ENCODE measurements around the gene MTMR12. TPM values are rescaled to one million over a fixed set of nuclear protein-coding genes. Genes with fewer than 3 reads are reported as not detected.

The MTMR12 gene
- total RNA-seq, 1 experiment from 2014 or later = 44.5 TPM

GRCh38 chr5:32259033-32259432, 53.7 kb downstream of the MTMR12 start:
- Histone ChIP-seq H4K20me1 (ENCODE audit: insufficient read depth) (no peaks in the 10 kb centered on the region), H3K36me3 (ENCODE audit: low read depth) (peaks cover 5% of the 10 kb centered on the region; the same call in 1 of the 2 replicates), H3F3A (ENCODE audit: insufficient read depth, low read depth) (no peaks in the 10 kb centered on the region), H3K9me3 (ENCODE audit: insufficient read depth, low read depth) (no peaks in the 10 kb centered on the region), H3K4me1 (replicated peaks; ENCODE audit: insufficient read depth) (no peaks in the 10 kb centered on the region), H3K4me2 (no peak overlapping the region), H3K4me3 (no peak overlapping the region), H3K27me3 (ENCODE audit: insufficient read depth, low read depth) (no peaks in the 10 kb centered on the region), H3K9me2 (ENCODE audit: insufficient read depth) (no peaks in the 10 kb centered on the region), H3K79me2 (ENCODE audit: low read depth) (no peaks in the 10 kb centered on the region), H2AFZ (no peak overlapping the region), H3K27ac (no peak overlapping the region)
- TF ChIP-seq EZH2 (IDR thresholded peaks at IDR 0.05; ENCODE audit: low read depth) = no peak
- BruUV-seq (replicated peaks) = no TSS peak
- ChIA-PET CTCF (interaction anchor here (0.5 to 0.6 kb wide), 2 partner anchors 34 to 332 kb away, joined by 3 to 4 read pairs; no protein-coding TSS in a partner anchor), POLR2A (ENCODE audit: unreplicated experiment) (interaction anchor here (0.5 kb wide), 1 partner anchor 234 kb away, joined by 3 read pairs; no protein-coding TSS in a partner anchor)
- intact Hi-C loops (cut with micrococcal nuclease; ENCODE audit: unreplicated experiment) = no loop called here
- no peak for DNase-seq

DNA sequence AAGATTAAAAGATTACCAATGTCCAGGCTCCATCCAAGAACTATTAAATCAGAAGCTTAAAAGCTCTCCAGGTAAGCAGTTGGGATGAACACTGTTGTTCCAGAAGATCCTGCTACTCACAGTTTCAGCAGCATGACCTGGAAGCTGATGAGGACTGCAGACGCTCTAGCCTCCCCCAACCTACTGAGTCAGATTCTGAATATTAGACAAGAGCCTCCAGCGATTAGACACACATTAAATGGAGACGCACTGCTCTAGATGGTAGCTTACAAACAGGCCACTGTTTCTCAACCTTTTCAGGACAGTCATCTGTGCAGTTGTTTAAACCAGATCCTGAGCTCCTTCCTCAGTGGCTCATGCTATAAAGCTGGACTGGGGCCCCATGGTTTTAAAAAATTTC, 54.3 kb downstream of the MTMR12 start:
- H3K27me3 ChIP-seq (ENCODE audit: insufficient read depth, low read depth) = no peaks in the 10 kb centered on the region
- no peak overlapping the region for H3K4me2 ChIP-seq
- no peak overlapping the region for H3K27ac ChIP-seq
- no peaks in the 10 kb centered on the region for H3K9me2 ChIP-seq (ENCODE audit: insufficient read depth)
- H3K79me2 ChIP-seq (ENCODE audit: low read depth) = no peaks in the 10 kb centered on the region
- no TSS peak for BruUV-seq (replicated peaks)
- no peak for DNase-seq
- intact Hi-C loops (cut with micrococcal nuclease; ENCODE audit: unreplicated experiment) = no loop called here
- TF ChIP-seq CTCF (conservative IDR thresholded peaks at IDR 0.05) = no peak
- no peak for TF ChIP-seq EZH2 (IDR thresholded peaks at IDR 0.05; ENCODE audit: low read depth)
- H2AFZ ChIP-seq = no peak overlapping the region
- ChIA-PET POLR2A (ENCODE audit: unreplicated experiment) (interaction anchor here (0.5 kb wide), 1 partner anchor 235 kb away, joined by 3 read pairs; no protein-coding TSS in a partner anchor), CTCF (interaction anchor here (0.5 kb wide), 1 partner anchor 33 kb away, joined by 3 read pairs; no protein-coding TSS in a partner anchor)
- no peaks in the 10 kb centered on the region for H3K4me1 ChIP-seq (replicated peaks; ENCODE audit: insufficient read depth)
- no peaks in the 10 kb centered on the region for H3F3A ChIP-seq (ENCODE audit: insufficient read depth, low read depth)
- no peaks in the 10 kb centered on the region for H3K9me3 ChIP-seq (ENCODE audit: insufficient read depth, low read depth)
- no peaks in the 10 kb centered on the region for H4K20me1 ChIP-seq (ENCODE audit: insufficient read depth)
- no peak overlapping the region for H3K4me3 ChIP-seq
- H3K36me3 ChIP-seq (ENCODE audit: low read depth) = peaks cover 5% of the 10 kb centered on the region; the same call in 1 of the 2 replicates

DNA sequence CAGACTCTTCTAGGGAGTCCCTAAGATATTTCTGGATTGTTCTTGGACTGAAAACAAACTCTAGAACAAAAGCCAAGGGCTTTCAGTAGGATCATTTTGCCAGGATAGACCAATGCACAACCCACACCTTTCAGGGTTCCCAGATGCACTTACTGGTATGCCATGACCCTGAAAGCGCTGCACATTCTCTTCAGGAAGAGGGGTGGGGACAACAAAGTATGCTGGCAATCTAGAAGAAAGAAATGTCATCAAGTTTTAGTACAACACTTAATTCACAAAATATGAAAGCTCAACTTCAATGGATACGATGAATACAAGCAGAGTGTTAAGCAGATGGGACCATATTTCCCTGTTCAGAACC, 57.2 kb downstream of the MTMR12 start:
- no TSS peak for BruUV-seq (replicated peaks)
- TF ChIP-seq EZH2 (IDR thresholded peaks at IDR 0.05; ENCODE audit: low read depth) (no peak), CTCF (conservative IDR thresholded peaks at IDR 0.05) (no peak)
- H3K27ac ChIP-seq = no peak overlapping the region

More for the DNA sequence above, 57.2 kb downstream of the MTMR12 start:
- Histone ChIP-seq H3F3A (ENCODE audit: insufficient read depth, low read depth) (no peaks in the 10 kb centered on the region), H3K4me1 (replicated peaks; ENCODE audit: insufficient read depth) (no peaks in the 10 kb centered on the region), H4K20me1 (ENCODE audit: insufficient read depth) (no peaks in the 10 kb centered on the region), H3K36me3 (ENCODE audit: low read depth) (peaks cover 5% of the 10 kb centered on the region; the same call in 1 of the 2 replicates), H3K4me2 (no peak overlapping the region), H3K9me2 (ENCODE audit: insufficient read depth) (no peaks in the 10 kb centered on the region), H3K79me2 (ENCODE audit: low read depth) (no peaks in the 10 kb centered on the region), H3K9me3 (ENCODE audit: insufficient read depth, low read depth) (no peaks in the 10 kb centered on the region), H3K27me3 (ENCODE audit: insufficient read depth, low read depth) (no peaks in the 10 kb centered on the region), H2AFZ (no peak overlapping the region), H3K4me3 (no peak overlapping the region)
- CTCF ChIA-PET = no interaction called here
- POLR2A ChIA-PET (ENCODE audit: unreplicated experiment) = no interaction called here
- DNase-seq = no peak
- intact Hi-C loops (cut with micrococcal nuclease; ENCODE audit: unreplicated experiment) = no loop called here
